OCI-M1 (cell line): ENCODE data around the gene ABHD16A.
A peak's percentile ranks its signal among the peaks of the same experiment; 100 is the strongest.

Source experiments
- DNase-seq: peaks from one replicate; lab custom pipeline; 2025; lab: John Stamatoyannopoulos, UW

ABHD16A gene

GRCh38 chr6:31730631-31731086 lies 27.5 kb upstream of the ABHD16A start:
- DNase-seq: no peak

GRCh38 chr6:31729979-31730630 lies 27.0 kb upstream of the ABHD16A start:
- DNase-seq: peak; percentile 97

GRCh38 chr6:31729515-31729978 lies 26.4 kb upstream of the ABHD16A start:
- peak; percentile 98 for DNase-seq

- no peak for DNase-seq
Observed at GRCh38 chr6:31728767-31729514, 25.8 kb upstream of the ABHD16A start, which contains the start of gene DDAH2. DDAH2 (minus strand) TSS chr6:31729299; CDS start chr6:31729161, 138 bp downstream.

GRCh38 chr6:31727717-31728671 lies 24.9 kb upstream of the ABHD16A start:
- peak; percentile 92 for DNase-seq

GRCh38 chr6:31727034-31727716 lies 24.1 kb upstream of the ABHD16A start:
- DNase-seq: peak; percentile 60

- DNase-seq: peak; percentile 84
Observed at GRCh38 chr6:31725502-31726350, 22.6 kb upstream of the ABHD16A start.

- no peak for DNase-seq
Observed at GRCh38 chr6:31723980-31724691, 21.0 kb upstream of the ABHD16A start.

- DNase-seq: no peak
Observed at GRCh38 chr6:31723245-31723979, 20.3 kb upstream of the ABHD16A start, which contains the start of gene MPIG6B. MPIG6B (plus strand) TSS chr6:31723373; CDS start chr6:31723384, 11 bp downstream.

- DNase-seq: no peak
Observed at GRCh38 chr6:31722173-31722572, 19.0 kb upstream of the ABHD16A start.

- DNase-seq: no peak
Observed at GRCh38 chr6:31721351-31722020, 18.4 kb upstream of the ABHD16A start, which contains the start of gene LY6G6C. LY6G6C (minus strand) TSS chr6:31721746; CDS start chr6:31721679, 67 bp downstream.

- DNase-seq: no peak
Observed at GRCh38 chr6:31720196-31720770, 17.2 kb upstream of the ABHD16A start.

- DNase-seq: no peak
Observed at GRCh38 chr6:31719001-31719400, 15.9 kb upstream of the ABHD16A start.

GRCh38 chr6:31718265-31718664 lies 15.1 kb upstream of the ABHD16A start:
- DNase-seq: no peak

GRCh38 chr6:31717499-31718222 lies 14.5 kb upstream of the ABHD16A start:
- DNase-seq: no peak

GRCh38 chr6:31715022-31715958 lies 12.2 kb upstream of the ABHD16A start, which contains the start of gene LY6G6D:
LY6G6D (plus strand) TSS chr6:31715348; CDS start chr6:31715356, 8 bp downstream.
- no peak for DNase-seq
